Mammary epithelial cell (primary cell): Measurements from ENCODE around the gene ACRBP.

ENCODE experiments used
- EZH2 ChIP-seq: IDR thresholded peaks from 2 replicates; pipeline ENCODE4 v1.6.1; 2012; ENCODE audit warnings: low read length, inconsistent platforms, borderline replicate concordance
- TF ChIP-seq, protein P1 (sequence below), 2 donors: IDR thresholded peaks in 1 of 2; conservative IDR thresholded peaks in 1 of 2; 2 replicates each; pipeline ENCODE4 v1.5.1; 2011 to 2012; ENCODE audit warnings: inconsistent platforms in 2 of 2, low read length in 2 of 2, mild to moderate bottlenecking in 2 of 2, control low read depth in 1 of 2, low read depth in 1 of 2; ENCODE audit not compliant: insufficient read depth in 1 of 2; ENCODE audit errors: extremely low read depth in 1 of 2

GRCh38 chr12:6626654-6627283 lies 20.5 kb downstream of the ACRBP start:
- no peak for TF ChIP-seq EZH2
- TF ChIP-seq, protein P1, sequence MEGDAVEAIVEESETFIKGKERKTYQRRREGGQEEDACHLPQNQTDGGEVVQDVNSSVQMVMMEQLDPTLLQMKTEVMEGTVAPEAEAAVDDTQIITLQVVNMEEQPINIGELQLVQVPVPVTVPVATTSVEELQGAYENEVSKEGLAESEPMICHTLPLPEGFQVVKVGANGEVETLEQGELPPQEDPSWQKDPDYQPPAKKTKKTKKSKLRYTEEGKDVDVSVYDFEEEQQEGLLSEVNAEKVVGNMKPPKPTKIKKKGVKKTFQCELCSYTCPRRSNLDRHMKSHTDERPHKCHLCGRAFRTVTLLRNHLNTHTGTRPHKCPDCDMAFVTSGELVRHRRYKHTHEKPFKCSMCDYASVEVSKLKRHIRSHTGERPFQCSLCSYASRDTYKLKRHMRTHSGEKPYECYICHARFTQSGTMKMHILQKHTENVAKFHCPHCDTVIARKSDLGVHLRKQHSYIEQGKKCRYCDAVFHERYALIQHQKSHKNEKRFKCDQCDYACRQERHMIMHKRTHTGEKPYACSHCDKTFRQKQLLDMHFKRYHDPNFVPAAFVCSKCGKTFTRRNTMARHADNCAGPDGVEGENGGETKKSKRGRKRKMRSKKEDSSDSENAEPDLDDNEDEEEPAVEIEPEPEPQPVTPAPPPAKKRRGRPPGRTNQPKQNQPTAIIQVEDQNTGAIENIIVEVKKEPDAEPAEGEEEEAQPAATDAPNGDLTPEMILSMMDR (conservative IDR thresholded peaks at IDR 0.05 in 1 of 2, IDR thresholded peaks at IDR 0.05 in 1 of 2; ENCODE audit: extremely low read depth in 1 of 2, insufficient read depth in 1 of 2, low read depth in 1 of 2, low read length in 2 of 2): no peak
